Activated CD8-positive, alpha-beta T cell treated with anti-CD3 and anti-CD28 coated beads for 36 hours (primary cell): ENCODE data around the gene GALNT17. TPM values are rescaled to one million over a fixed set of nuclear protein-coding genes. Genes with fewer than 3 reads are reported as not detected.

ENCODE experiments used
- ATAC-seq: fragments of 200-7000 bp; cut with Tn5 transposase; one replicate; pipeline ENCODE4 v1.10.0; 2021; ENCODE audit warnings: mild to moderate bottlenecking, moderate library complexity
- CTCF ChIA-PET: fragments of 350-600 bp; sonication (Branson Sonifier 250); formaldehyde crosslinking; loops from one replicate; lab custom pipeline; 2021; ENCODE audit warnings: antibody characterized with exemption; lab: Charles Lee
- POLR2A ChIA-PET: fragments of 350-600 bp; sonication (Branson Sonifier 250); formaldehyde crosslinking; loops from one replicate; lab custom pipeline; 2021; ENCODE audit warnings: antibody characterized with exemption; lab: Charles Lee
- DNase-seq: peaks from one replicate; pipeline ENCODE4 v3.0.0-alpha.2; 2020
- H3K27ac Mint-ChIP-seq: one replicate; pipeline ENCODE4 v1.8.0; 2021; ENCODE audit warnings: mild to moderate bottlenecking, mixed read lengths
- H3K27me3 Mint-ChIP-seq: one replicate; pipeline ENCODE4 v1.8.0; 2021; ENCODE audit warnings: mixed read lengths
- H3K36me3 Mint-ChIP-seq: one replicate; pipeline ENCODE4 v1.8.0; 2021; ENCODE audit warnings: low read depth, mixed read lengths
- H3K4me1 Mint-ChIP-seq: one replicate; pipeline ENCODE4 v1.8.0; 2021; ENCODE audit warnings: low read depth, mixed read lengths
- H3K4me3 Mint-ChIP-seq: one replicate; pipeline ENCODE4 v1.8.0; 2021; ENCODE audit warnings: mild to moderate bottlenecking, moderate library complexity, mixed read lengths
- H3K9me3 Mint-ChIP-seq: one replicate; pipeline ENCODE4 v1.8.0; 2021; ENCODE audit warnings: mixed read lengths
- CTCF ChIP-seq: fragments of 200-600 bp; IDR thresholded peaks from one replicate; pipeline ENCODE4 v1.8.0; 2022; ENCODE audit warnings: antibody characterized with exemption, mild to moderate bottlenecking
- intact Hi-C: fragments of 100-400 bp; cut with micrococcal nuclease; formaldehyde crosslinking; loops from one replicate; pipeline ENCODE4 v1.10.0; 2022
- total RNA-seq, 2 experiments: library from RNA; stranded (reverse); gene quantifications; one replicate each; pipeline ENCODE4 v1.2.3, GENCODE V29; 2021

Gene GALNT17
- total RNA-seq, 2 experiments from 2014 or later, result not detected

GRCh38 chr7:71682841-71683781 is 551.2 kb downstream of the GALNT17 start:
- Mint-ChIP-seq H3K27me3 (no peaks in the 10 kb centered on the region), H3K9me3 (peaks cover 4% of the 10 kb centered on the region), H3K4me1 (no peaks in the 10 kb centered on the region), H3K4me3 (no peak overlapping the region), H3K36me3 (no peaks in the 10 kb centered on the region), H3K27ac (no peak overlapping the region)
- no peak for TF ChIP-seq CTCF
- POLR2A ChIA-PET, result no interaction called here
- DNase-seq (no peak), ATAC-seq (no peak)
- CTCF ChIA-PET, result no interaction called here
- intact Hi-C loops, result no loop called here

GRCh38 chr7:71687286-71687685 is 555.3 kb downstream of the GALNT17 start:
- Mint-ChIP-seq H3K4me3 (no peak overlapping the region), H3K36me3 (no peaks in the 10 kb centered on the region), H3K4me1 (no peaks in the 10 kb centered on the region), H3K27me3 (no peaks in the 10 kb centered on the region), H3K9me3 (peaks cover 3% of the 10 kb centered on the region), H3K27ac (no peak overlapping the region)
- no peak for TF ChIP-seq CTCF
- ATAC-seq (no peak), DNase-seq (no peak)
- ChIA-PET CTCF (no interaction called here), POLR2A (no interaction called here)
- intact Hi-C loops, result no loop called here

GRCh38 chr7:71687831-71688599 is 556.1 kb downstream of the GALNT17 start:
- POLR2A ChIA-PET, result no interaction called here
- peaks cover 3% of the 10 kb centered on the region for H3K9me3 Mint-ChIP-seq
- H3K4me1 Mint-ChIP-seq, result no peaks in the 10 kb centered on the region
- no peak overlapping the region for H3K27ac Mint-ChIP-seq
- CTCF ChIA-PET, result no interaction called here
- H3K36me3 Mint-ChIP-seq, result no peaks in the 10 kb centered on the region
- no peak for ATAC-seq
- H3K27me3 Mint-ChIP-seq, result no peaks in the 10 kb centered on the region
- H3K4me3 Mint-ChIP-seq, result no peak overlapping the region
- intact Hi-C loops, result no loop called here
- no peak for DNase-seq
- no peak for TF ChIP-seq CTCF

GRCh38 chr7:71691538-71691937 is 559.6 kb downstream of the GALNT17 start:
- Mint-ChIP-seq H3K4me1 (no peaks in the 10 kb centered on the region), H3K27me3 (no peaks in the 10 kb centered on the region), H3K4me3 (no peak overlapping the region), H3K36me3 (no peaks in the 10 kb centered on the region), H3K27ac (no peak overlapping the region), H3K9me3 (peaks cover 1% of the 10 kb centered on the region)
- POLR2A ChIA-PET, result no interaction called here
- ATAC-seq, result no peak
- intact Hi-C loops, result no loop called here
- no peak for DNase-seq
- CTCF ChIA-PET, result no interaction called here
- no peak for TF ChIP-seq CTCF

- peaks cover 4% of the 10 kb centered on the region for H3K9me3 Mint-ChIP-seq
- no peaks in the 10 kb centered on the region for H3K27me3 Mint-ChIP-seq
- no peak for ATAC-seq
- ChIA-PET POLR2A (no interaction called here), CTCF (no interaction called here)
- H3K4me1 Mint-ChIP-seq, result no peaks in the 10 kb centered on the region
- H3K4me3 Mint-ChIP-seq, result no peak overlapping the region
- no peak for TF ChIP-seq CTCF
- DNase-seq, result no peak
- intact Hi-C loops, result no loop called here
- no peak overlapping the region for H3K27ac Mint-ChIP-seq
- no peaks in the 10 kb centered on the region for H3K36me3 Mint-ChIP-seq
These were observed 562.7 kb downstream of the GALNT17 start for GRCh38 chr7:71694665-71695064.
